OCI-LY7 (cell line): ENCODE measurements around the gene MCM10.

Experiments used
- EZH2phosphoT487 ChIP-seq: fragments of 200-600 bp; sonication (generic); IDR thresholded peaks from 2 replicates; pipeline ENCODE4 v1.6.1; 2018; ENCODE audit warnings: low read depth, borderline replicate concordance, mild to moderate bottlenecking, mixed run types, antibody characterized with exemption, low read length, moderate library complexity, mixed read lengths
- TF ChIP-seq, protein P1 (sequence below): fragments of 200-600 bp; sonication (generic); conservative IDR thresholded peaks from 2 replicates; pipeline ENCODE4 v1.5.1; 2014; ENCODE audit warnings: mild to moderate bottlenecking, antibody characterized with exemption, low read length, moderate library complexity, mixed read lengths

GRCh38 chr10:13180788-13181187 is 19.4 kb downstream of the MCM10 start:
- TF ChIP-seq, protein P1, sequence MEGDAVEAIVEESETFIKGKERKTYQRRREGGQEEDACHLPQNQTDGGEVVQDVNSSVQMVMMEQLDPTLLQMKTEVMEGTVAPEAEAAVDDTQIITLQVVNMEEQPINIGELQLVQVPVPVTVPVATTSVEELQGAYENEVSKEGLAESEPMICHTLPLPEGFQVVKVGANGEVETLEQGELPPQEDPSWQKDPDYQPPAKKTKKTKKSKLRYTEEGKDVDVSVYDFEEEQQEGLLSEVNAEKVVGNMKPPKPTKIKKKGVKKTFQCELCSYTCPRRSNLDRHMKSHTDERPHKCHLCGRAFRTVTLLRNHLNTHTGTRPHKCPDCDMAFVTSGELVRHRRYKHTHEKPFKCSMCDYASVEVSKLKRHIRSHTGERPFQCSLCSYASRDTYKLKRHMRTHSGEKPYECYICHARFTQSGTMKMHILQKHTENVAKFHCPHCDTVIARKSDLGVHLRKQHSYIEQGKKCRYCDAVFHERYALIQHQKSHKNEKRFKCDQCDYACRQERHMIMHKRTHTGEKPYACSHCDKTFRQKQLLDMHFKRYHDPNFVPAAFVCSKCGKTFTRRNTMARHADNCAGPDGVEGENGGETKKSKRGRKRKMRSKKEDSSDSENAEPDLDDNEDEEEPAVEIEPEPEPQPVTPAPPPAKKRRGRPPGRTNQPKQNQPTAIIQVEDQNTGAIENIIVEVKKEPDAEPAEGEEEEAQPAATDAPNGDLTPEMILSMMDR: no peak
- no peak for TF ChIP-seq EZH2phosphoT487
